ENCODE data around the gene NUP160.
"Not testable (repeated sequence)": the region's sequence is repeated elsewhere in the genome, so short reads cannot be mapped to it uniquely, and the experiment has no call there.

- TF ChIP-seq CEBPB (IDR thresholded peaks at IDR 0.05; ENCODE audit: borderline replicate concordance, low read depth, low read length); ZKSCAN8 (CRISPR knock-in tag; IDR thresholded peaks at IDR 0.05; ENCODE audit: borderline replicate concordance): not testable (repeated sequence)
- TF ChIP-seq, protein P1, sequence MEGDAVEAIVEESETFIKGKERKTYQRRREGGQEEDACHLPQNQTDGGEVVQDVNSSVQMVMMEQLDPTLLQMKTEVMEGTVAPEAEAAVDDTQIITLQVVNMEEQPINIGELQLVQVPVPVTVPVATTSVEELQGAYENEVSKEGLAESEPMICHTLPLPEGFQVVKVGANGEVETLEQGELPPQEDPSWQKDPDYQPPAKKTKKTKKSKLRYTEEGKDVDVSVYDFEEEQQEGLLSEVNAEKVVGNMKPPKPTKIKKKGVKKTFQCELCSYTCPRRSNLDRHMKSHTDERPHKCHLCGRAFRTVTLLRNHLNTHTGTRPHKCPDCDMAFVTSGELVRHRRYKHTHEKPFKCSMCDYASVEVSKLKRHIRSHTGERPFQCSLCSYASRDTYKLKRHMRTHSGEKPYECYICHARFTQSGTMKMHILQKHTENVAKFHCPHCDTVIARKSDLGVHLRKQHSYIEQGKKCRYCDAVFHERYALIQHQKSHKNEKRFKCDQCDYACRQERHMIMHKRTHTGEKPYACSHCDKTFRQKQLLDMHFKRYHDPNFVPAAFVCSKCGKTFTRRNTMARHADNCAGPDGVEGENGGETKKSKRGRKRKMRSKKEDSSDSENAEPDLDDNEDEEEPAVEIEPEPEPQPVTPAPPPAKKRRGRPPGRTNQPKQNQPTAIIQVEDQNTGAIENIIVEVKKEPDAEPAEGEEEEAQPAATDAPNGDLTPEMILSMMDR (CRISPR knock-in tag; IDR thresholded peaks at IDR 0.05) = not testable (repeated sequence)
- TF ChIP-seq, protein P2, sequence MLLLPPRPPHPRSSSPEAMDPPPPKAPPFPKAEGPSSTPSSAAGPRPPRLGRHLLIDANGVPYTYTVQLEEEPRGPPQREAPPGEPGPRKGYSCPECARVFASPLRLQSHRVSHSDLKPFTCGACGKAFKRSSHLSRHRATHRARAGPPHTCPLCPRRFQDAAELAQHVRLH (CRISPR knock-in tag; IDR thresholded peaks at IDR 0.05; ENCODE audit: borderline replicate concordance, low read depth) = not testable (repeated sequence)
Measured at GRCh38 chr11:47822664-47823063, 25.5 kb downstream of the NUP160 start.

Measured in HepG2 (cell line).